H9 (cell line): ENCODE results near the gene CCDC81. TPM values are rescaled to one million over a fixed set of nuclear protein-coding genes. Genes with fewer than 3 reads are reported as not detected.

ENCODE experiments used
- DNase-seq: peaks from one replicate; pipeline ENCODE4 v3.0.0-alpha.2; 2017
- H2AFZ ChIP-seq: one replicate; pipeline ENCODE4 v1.6.1; 2013; ENCODE audit warnings: mild to moderate bottlenecking, low read length, control low read depth, moderate library complexity
- H2AK5ac ChIP-seq: 2 replicates; pipeline ENCODE4 v1.6.1; 2013; ENCODE audit warnings: low read length, control low read depth, mixed read lengths; ENCODE audit not compliant: insufficient read length
- H2BK120ac ChIP-seq: one replicate; pipeline ENCODE4 v1.6.1; 2013; ENCODE audit warnings: low read depth, mild to moderate bottlenecking, low read length, control low read depth, inconsistent platforms; ENCODE audit not compliant: poor library complexity, severe bottlenecking
- H2BK12ac ChIP-seq: 2 replicates; pipeline ENCODE4 v1.6.1; 2013; ENCODE audit warnings: low read length, control low read depth, mixed read lengths, low read depth; ENCODE audit not compliant: insufficient read length
- H2BK15ac ChIP-seq: 2 replicates; pipeline ENCODE4 v1.6.1; 2013; ENCODE audit warnings: low read depth, low read length, control low read depth
- H2BK20ac ChIP-seq: one replicate; pipeline ENCODE4 v1.6.1; 2013; ENCODE audit warnings: low read depth, mild to moderate bottlenecking, low read length, control low read depth, inconsistent platforms; ENCODE audit not compliant: poor library complexity, severe bottlenecking
- H2BK5ac ChIP-seq: 2 replicates; pipeline ENCODE4 v1.6.1; 2013; ENCODE audit warnings: low read length, control low read depth, mixed read lengths; ENCODE audit not compliant: insufficient read length
- H3K14ac ChIP-seq: 2 replicates; pipeline ENCODE4 v1.6.1; 2013; ENCODE audit warnings: low read length, control low read depth; ENCODE audit not compliant: insufficient read depth
- H3K18ac ChIP-seq: 2 replicates; pipeline ENCODE4 v1.6.1; 2013; ENCODE audit warnings: low read depth, mild to moderate bottlenecking, mixed read lengths, low read length, control low read depth; ENCODE audit not compliant: insufficient read length
- H3K23ac ChIP-seq: 2 replicates; pipeline ENCODE4 v1.6.1; 2013; ENCODE audit warnings: low read length, control low read depth, mixed read lengths, low read depth; ENCODE audit not compliant: insufficient read length
- H3K23me2 ChIP-seq: 2 replicates; pipeline ENCODE4 v1.6.1; 2013; ENCODE audit warnings: low read depth, mild to moderate bottlenecking, mixed read lengths, low read length, control low read depth; ENCODE audit not compliant: insufficient read length, poor library complexity, severe bottlenecking
- H3K27ac ChIP-seq: 2 replicates; pipeline ENCODE4 v1.5.1; 2013; ENCODE audit warnings: low read length, control low read depth, mixed read lengths, low read depth; ENCODE audit not compliant: insufficient read length
- H3K27me3 ChIP-seq: 2 replicates; pipeline ENCODE4 v1.6.1; 2013; ENCODE audit warnings: low read length, control low read depth, inconsistent platforms; ENCODE audit not compliant: insufficient read depth
- H3K4ac ChIP-seq: 2 replicates; pipeline ENCODE4 v1.6.1; 2013; ENCODE audit warnings: low read depth, mild to moderate bottlenecking, control low read depth, inconsistent platforms, low read length, moderate library complexity
- H3K4me1 ChIP-seq: 2 replicates; pipeline ENCODE4 v1.6.1; 2013; ENCODE audit warnings: low read length, control low read depth, inconsistent platforms; ENCODE audit not compliant: insufficient read depth
- H3K4me2 ChIP-seq: 2 replicates; pipeline ENCODE4 v1.6.1; 2013; ENCODE audit warnings: low read length, control low read depth, mixed read lengths; ENCODE audit not compliant: insufficient read length, insufficient read depth
- H3K56ac ChIP-seq: 2 replicates; pipeline ENCODE4 v1.6.1; 2013; ENCODE audit warnings: low read depth, mild to moderate bottlenecking, mixed read lengths, low read length, control low read depth; ENCODE audit not compliant: insufficient read length
- H3K79me1 ChIP-seq: 2 replicates; pipeline ENCODE4 v1.6.1; 2013; ENCODE audit warnings: low read depth, mild to moderate bottlenecking, moderate library complexity, low read length, control low read depth, inconsistent platforms; ENCODE audit not compliant: insufficient read depth, poor library complexity, severe bottlenecking
- H3K79me2 ChIP-seq: 2 replicates; pipeline ENCODE4 v1.6.1; 2013; ENCODE audit warnings: low read length, control low read depth, inconsistent platforms; ENCODE audit not compliant: insufficient read depth
- H3K9ac ChIP-seq: 2 replicates; pipeline ENCODE4 v1.6.1; 2013; ENCODE audit warnings: low read length, control low read depth, mixed read lengths; ENCODE audit not compliant: insufficient read length; ENCODE audit errors: extremely low read depth
- H3K9me3 ChIP-seq: one replicate; pipeline ENCODE4 v1.6.1; 2013; ENCODE audit warnings: low read depth, low read length, inconsistent platforms; ENCODE audit not compliant: control insufficient read depth
- H3T11ph ChIP-seq: one replicate; pipeline ENCODE4 v1.6.1; 2013; ENCODE audit warnings: mild to moderate bottlenecking, low read length, control low read depth, inconsistent platforms
- H4K20me1 ChIP-seq: one replicate; pipeline ENCODE4 v1.6.1; 2013; ENCODE audit not compliant: control insufficient read depth, insufficient read length, insufficient read depth
- H4K5ac ChIP-seq: 2 replicates; pipeline ENCODE4 v1.6.1; 2013; ENCODE audit warnings: low read depth, mild to moderate bottlenecking, mixed read lengths, low read length, control low read depth; ENCODE audit not compliant: insufficient read length
- H4K8ac ChIP-seq: replicated peaks from 2 replicates; pipeline ENCODE4 v1.6.1; 2013; ENCODE audit warnings: low read length, control low read depth, mixed read lengths, low read depth; ENCODE audit not compliant: insufficient read length
- H4K91ac ChIP-seq: 2 replicates; pipeline ENCODE4 v1.6.1; 2013; ENCODE audit warnings: low read depth, mild to moderate bottlenecking, moderate library complexity, mixed read lengths, low read length, control low read depth; ENCODE audit not compliant: insufficient read length
- H3K27ac Mint-ChIP-seq, 3 experiments: 2 replicates in 2 of 3; 3 replicates in 1 of 3; pipeline ENCODE4 v1.8.0; 2020 to 2021; ENCODE audit warnings: mixed read lengths in 3 of 3, mild to moderate bottlenecking in 1 of 3, moderate library complexity in 1 of 3
- H3K27me3 Mint-ChIP-seq: 2 replicates; pipeline ENCODE4 v1.8.0; 2021; ENCODE audit warnings: low read depth, mild to moderate bottlenecking, moderate library complexity, mixed read lengths
- H3K36me3 Mint-ChIP-seq, 3 experiments: 2 replicates in 2 of 3; 3 replicates in 1 of 3; pipeline ENCODE4 v1.8.0; 2020 to 2021; ENCODE audit warnings: low read depth in 3 of 3, mixed read lengths in 3 of 3; ENCODE audit not compliant: insufficient read depth in 1 of 3
- H3K4me1 Mint-ChIP-seq, 2 experiments: 2 replicates each; pipeline ENCODE4 v1.8.0; 2020; ENCODE audit warnings: mixed read lengths in 2 of 2
- H3K4me3 Mint-ChIP-seq, 2 experiments: 2 replicates in 1 of 2; 3 replicates in 1 of 2; pipeline ENCODE4 v1.8.0; 2020 to 2021; ENCODE audit warnings: mild to moderate bottlenecking in 2 of 2, mixed read lengths in 2 of 2, moderate library complexity in 1 of 2
- H3K9me3 Mint-ChIP-seq, 2 experiments: 2 replicates in 1 of 2; 3 replicates in 1 of 2; pipeline ENCODE4 v1.8.0; 2020; ENCODE audit warnings: mild to moderate bottlenecking in 2 of 2, mixed read lengths in 2 of 2, moderate library complexity in 1 of 2
- WGBS: extraction: QIAGEN DNeasy Blood & Tissue Kit; methylation state at CpG from one replicate; pipeline ENCODE4 v1.1.7; 2013; ENCODE audit warnings: missing lambda C conversion rate, low lambda C conversion rate, mixed read lengths; ENCODE audit not compliant: insufficient read length; ENCODE audit errors: extremely low coverage; 5-methylcytosine and 5-hydroxymethylcytosine counted together
- total RNA-seq: library from RNA; stranded (reverse); gene quantifications from 2 replicates; pipeline ENCODE4 v1.2.1, GENCODE V29; 2021
- TF ChIP-seq, protein P1 (sequence below): fragments of 200-600 bp; sonication (generic); conservative IDR thresholded peaks from 3 replicates; pipeline ENCODE4 v1.8.0; 2021; ENCODE audit warnings: antibody characterized with exemption, mild to moderate bottlenecking

Gene CCDC81
- total RNA-seq, 1 experiment from 2014 or later = 0.52 TPM

- TF ChIP-seq, protein P1, sequence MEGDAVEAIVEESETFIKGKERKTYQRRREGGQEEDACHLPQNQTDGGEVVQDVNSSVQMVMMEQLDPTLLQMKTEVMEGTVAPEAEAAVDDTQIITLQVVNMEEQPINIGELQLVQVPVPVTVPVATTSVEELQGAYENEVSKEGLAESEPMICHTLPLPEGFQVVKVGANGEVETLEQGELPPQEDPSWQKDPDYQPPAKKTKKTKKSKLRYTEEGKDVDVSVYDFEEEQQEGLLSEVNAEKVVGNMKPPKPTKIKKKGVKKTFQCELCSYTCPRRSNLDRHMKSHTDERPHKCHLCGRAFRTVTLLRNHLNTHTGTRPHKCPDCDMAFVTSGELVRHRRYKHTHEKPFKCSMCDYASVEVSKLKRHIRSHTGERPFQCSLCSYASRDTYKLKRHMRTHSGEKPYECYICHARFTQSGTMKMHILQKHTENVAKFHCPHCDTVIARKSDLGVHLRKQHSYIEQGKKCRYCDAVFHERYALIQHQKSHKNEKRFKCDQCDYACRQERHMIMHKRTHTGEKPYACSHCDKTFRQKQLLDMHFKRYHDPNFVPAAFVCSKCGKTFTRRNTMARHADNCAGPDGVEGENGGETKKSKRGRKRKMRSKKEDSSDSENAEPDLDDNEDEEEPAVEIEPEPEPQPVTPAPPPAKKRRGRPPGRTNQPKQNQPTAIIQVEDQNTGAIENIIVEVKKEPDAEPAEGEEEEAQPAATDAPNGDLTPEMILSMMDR = no peak
- no peak for DNase-seq
Observed at GRCh38 chr11:86463955-86464354, 89.3 kb downstream of the CCDC81 start.

More at GRCh38 chr11:86463955-86464354, 89.3 kb downstream of the CCDC81 start:
- no peak overlapping the region for H2BK15ac ChIP-seq
- WGBS = no CpG with 5 or more reads among the region's 5 CpGs
- H3K27me3 ChIP-seq = no peaks in the 10 kb centered on the region
- H4K8ac ChIP-seq = no peak overlapping the region
- no peak overlapping the region for H2BK12ac ChIP-seq
- Mint-ChIP-seq H3K27ac (no peak overlapping the region), H3K4me3 (no peak overlapping the region), H3K4me1 (peaks cover 4 to 5% of the 10 kb centered on the region in 2 experiments), H3K36me3 (no peaks in the 10 kb centered on the region), H3K27me3 (no peaks in the 10 kb centered on the region), H3K9me3 (no peaks in the 10 kb centered on the region)
- H3K23ac ChIP-seq = no peak overlapping the region
- no peak overlapping the region for H3K56ac ChIP-seq
- no peak overlapping the region for H3K14ac ChIP-seq
- H3K23me2 ChIP-seq = no peaks in the 10 kb centered on the region
- no peak overlapping the region for H3K4me2 ChIP-seq
- H2BK20ac ChIP-seq = no peak overlapping the region
- no peak overlapping the region for H2BK5ac ChIP-seq
- H3K4me1 ChIP-seq = no peaks in the 10 kb centered on the region
- H2AK5ac ChIP-seq = no peak overlapping the region
- H3K4ac ChIP-seq = no peak overlapping the region
- no peak overlapping the region for H3K18ac ChIP-seq
- no peaks in the 10 kb centered on the region for H3K79me1 ChIP-seq
- H3K79me2 ChIP-seq = no peaks in the 10 kb centered on the region
- H2AFZ ChIP-seq = no peak overlapping the region
- no peaks in the 10 kb centered on the region for H3K9me3 ChIP-seq
- H3T11ph ChIP-seq = no peak overlapping the region
- H4K20me1 ChIP-seq = no peaks in the 10 kb centered on the region
- no peak overlapping the region for H4K91ac ChIP-seq
- no peak overlapping the region for H3K9ac ChIP-seq
- no peak overlapping the region for H3K27ac ChIP-seq
- no peak overlapping the region for H2BK120ac ChIP-seq
- no peak overlapping the region for H4K5ac ChIP-seq
